ENCODE results near the gene RAP1GDS1.

The RAP1GDS1 gene

GRCh38 chr4:98480535-98480934, 219.4 kb downstream of the RAP1GDS1 start:
- DNase-seq (ENCODE audit: low spot score): no peak

- DNase-seq (ENCODE audit: low spot score): no peak
Measured at GRCh38 chr4:98481167-98481566, 220.0 kb downstream of the RAP1GDS1 start.

GRCh38 chr4:98482503-98482846, 221.3 kb downstream of the RAP1GDS1 start:
- DNase-seq (ENCODE audit: low spot score): no peak

- DNase-seq (ENCODE audit: low spot score): no peak
Measured at GRCh38 chr4:98482847-98483806, 221.9 kb downstream of the RAP1GDS1 start.

GRCh38 chr4:98484031-98484430, 222.8 kb downstream of the RAP1GDS1 start:
- DNase-seq (ENCODE audit: low spot score): no peak

- DNase-seq (ENCODE audit: low spot score): no peak
Measured at GRCh38 chr4:98485816-98486345, 224.7 kb downstream of the RAP1GDS1 start.

GRCh38 chr4:98490251-98490650, 229.1 kb downstream of the RAP1GDS1 start:
- DNase-seq (ENCODE audit: low spot score): no peak

- no peak for DNase-seq (ENCODE audit: low spot score)
Measured at GRCh38 chr4:98491899-98492559, 230.8 kb downstream of the RAP1GDS1 start.

- DNase-seq (ENCODE audit: low spot score): no peak
Measured at GRCh38 chr4:98493296-98493695, 232.1 kb downstream of the RAP1GDS1 start.
